Astrocyte of the spinal cord (primary cell): ENCODE data around the gene CACNA1E.

Experiments
- DNase-seq: peaks from one replicate; pipeline ENCODE4 v3.0.0; 2011; ENCODE audit warnings: low read depth, low spot score
- H3K4me3 ChIP-seq: 2 replicates; pipeline ENCODE4 v1.5.1; 2011; ENCODE audit warnings: low read depth, mild to moderate bottlenecking, low read length, moderate library complexity
- CTCF ChIP-seq: IDR thresholded peaks from 2 replicates; pipeline ENCODE4 v1.5.1; 2012; ENCODE audit warnings: low read depth, mild to moderate bottlenecking, low read length, inconsistent platforms
- in situ Hi-C: cut with HindIII; loops from 2 replicates; pipeline ENCODE4 v1.10.0; 2017; ENCODE audit warnings: low sequenced_read_pairs

CACNA1E gene

GRCh38 chr1:181806746-181807145 lies 323.4 kb downstream of the CACNA1E start:
- no peak for TF ChIP-seq CTCF
- no peak overlapping the region for H3K4me3 ChIP-seq
- no peak for DNase-seq
- in situ Hi-C loops = no loop called here

GRCh38 chr1:181807251-181807650 lies 323.9 kb downstream of the CACNA1E start:
- H3K4me3 ChIP-seq = no peak overlapping the region
- in situ Hi-C loops = no loop called here
- no peak for DNase-seq
- TF ChIP-seq CTCF = no peak

GRCh38 chr1:181809991-181810545 lies 326.8 kb downstream of the CACNA1E start:
- no peak overlapping the region for H3K4me3 ChIP-seq
- in situ Hi-C loops = no loop called here
- DNase-seq = no peak
- TF ChIP-seq CTCF = no peak

GRCh38 chr1:181812208-181812607 lies 328.9 kb downstream of the CACNA1E start:
- no peak overlapping the region for H3K4me3 ChIP-seq
- in situ Hi-C loops = no loop called here
- DNase-seq = no peak
- TF ChIP-seq CTCF = no peak

GRCh38 chr1:181813266-181813665 lies 329.9 kb downstream of the CACNA1E start:
- no peak overlapping the region for H3K4me3 ChIP-seq
- in situ Hi-C loops = no loop called here
- no peak for TF ChIP-seq CTCF
- DNase-seq = no peak

GRCh38 chr1:181816608-181817007 lies 333.3 kb downstream of the CACNA1E start:
- no peak for TF ChIP-seq CTCF
- no peak for DNase-seq
- in situ Hi-C loops = no loop called here
- no peak overlapping the region for H3K4me3 ChIP-seq

- no peak for DNase-seq
- in situ Hi-C loops = no loop called here
- no peak for TF ChIP-seq CTCF
- H3K4me3 ChIP-seq = no peak overlapping the region
Measured at GRCh38 chr1:181817091-181817490, 333.8 kb downstream of the CACNA1E start.
